ENCODE measurements around the gene XPR1. TPM values are rescaled to one million over a fixed set of nuclear protein-coding genes. Genes with fewer than 3 reads are reported as not detected.
A peak's percentile ranks its signal among the peaks of the same experiment; 100 is the strongest.

Gene XPR1
- total RNA-seq, 1 experiment from 2014 or later = 36.1 TPM

DNA sequence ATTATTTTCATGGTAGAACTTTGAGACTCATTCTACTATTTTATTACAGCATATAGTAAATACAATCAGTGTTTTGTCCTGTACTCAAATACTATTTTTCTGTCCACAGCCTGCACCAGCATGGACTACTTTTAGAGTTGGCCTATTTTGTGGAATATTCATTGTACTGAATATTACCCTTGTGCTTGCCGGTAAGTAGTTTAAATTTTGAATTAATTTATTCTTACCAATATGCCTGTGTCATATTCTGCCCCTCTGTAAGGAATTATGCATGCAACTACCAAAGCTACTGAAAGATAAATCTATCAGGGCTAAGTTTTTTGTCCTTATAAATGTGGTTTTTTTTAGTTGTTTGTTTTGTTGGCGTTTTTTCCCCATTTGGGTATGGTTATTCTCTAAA, 179.5 kb downstream of the XPR1 start:
- in situ Hi-C loops (cut with HindIII; ENCODE audit: low pct_unique_long_range_greater_than_20kb, low sequenced_read_pairs) = no loop called here
- ATAC-seq = no peak

DNA sequence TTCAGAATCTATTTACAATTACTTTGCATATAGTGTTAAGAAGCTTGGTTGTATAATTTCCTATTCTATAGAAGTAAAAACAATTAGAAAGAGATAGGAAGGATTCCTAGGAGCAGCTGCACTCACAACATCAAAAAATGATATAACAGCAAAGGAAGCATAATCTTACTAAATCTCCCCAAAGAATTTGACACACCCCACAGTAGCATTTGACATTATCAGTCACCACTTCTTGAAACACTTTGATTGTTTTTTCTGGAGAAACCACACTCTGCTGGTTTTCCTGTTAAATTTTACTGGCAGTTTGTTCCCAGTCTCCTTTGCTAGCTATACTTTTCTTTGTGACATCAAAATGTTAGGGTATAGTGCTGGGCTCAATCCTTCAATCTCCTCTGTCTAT, 180.1 kb downstream of the XPR1 start:
- Histone ChIP-seq H3K27me3 (ENCODE audit: control insufficient read depth, insufficient read depth, low read length) (no peaks in the 10 kb centered on the region), H3K4me3 (ENCODE audit: low read depth in 2 of 2, low read length in 2 of 2) (no peak overlapping the region), H3K4me1 (ENCODE audit: control insufficient read depth, insufficient read depth, low read length) (no peaks in the 10 kb centered on the region), H3K27ac (ENCODE audit: low read length) (no peak overlapping the region), H3K36me3 (ENCODE audit: control insufficient read depth, insufficient read depth, low read length) (no peaks in the 10 kb centered on the region; the same call in 1 of the 2 replicates), H3K9me3 (ENCODE audit: control insufficient read depth, insufficient read depth, low read depth, low read length) (no peaks in the 10 kb centered on the region)
- BruUV-seq (replicated peaks) = TSS peak; percentile 23
- intact Hi-C loops (cut with micrococcal nuclease; ENCODE audit: unreplicated experiment) (no loop called here), in situ Hi-C loops (cut with HindIII; ENCODE audit: low pct_unique_long_range_greater_than_20kb, low sequenced_read_pairs) (no loop called here)
- POLR2A ChIA-PET = interaction anchor here (0.6 kb wide), 1 partner anchor 10 kb away, joined by 6 read pairs; no protein-coding TSS in a partner anchor
- DNase-seq (ENCODE audit: low read depth, low spot score) (no peak), ATAC-seq (no peak)
- CTCF ChIA-PET = no interaction called here
- TF ChIP-seq POLR2AphosphoS5 (IDR thresholded peaks at IDR 0.05; ENCODE audit: low read depth, low read length) (no peak), TCF7L2 (IDR thresholded peaks at IDR 0.05; ENCODE audit: low read depth, low read length) (no peak), SIN3A (IDR thresholded peaks at IDR 0.05; ENCODE audit: borderline replicate concordance, insufficient read depth, low read depth, low read length) (no peak)
- TF ChIP-seq, protein P1, sequence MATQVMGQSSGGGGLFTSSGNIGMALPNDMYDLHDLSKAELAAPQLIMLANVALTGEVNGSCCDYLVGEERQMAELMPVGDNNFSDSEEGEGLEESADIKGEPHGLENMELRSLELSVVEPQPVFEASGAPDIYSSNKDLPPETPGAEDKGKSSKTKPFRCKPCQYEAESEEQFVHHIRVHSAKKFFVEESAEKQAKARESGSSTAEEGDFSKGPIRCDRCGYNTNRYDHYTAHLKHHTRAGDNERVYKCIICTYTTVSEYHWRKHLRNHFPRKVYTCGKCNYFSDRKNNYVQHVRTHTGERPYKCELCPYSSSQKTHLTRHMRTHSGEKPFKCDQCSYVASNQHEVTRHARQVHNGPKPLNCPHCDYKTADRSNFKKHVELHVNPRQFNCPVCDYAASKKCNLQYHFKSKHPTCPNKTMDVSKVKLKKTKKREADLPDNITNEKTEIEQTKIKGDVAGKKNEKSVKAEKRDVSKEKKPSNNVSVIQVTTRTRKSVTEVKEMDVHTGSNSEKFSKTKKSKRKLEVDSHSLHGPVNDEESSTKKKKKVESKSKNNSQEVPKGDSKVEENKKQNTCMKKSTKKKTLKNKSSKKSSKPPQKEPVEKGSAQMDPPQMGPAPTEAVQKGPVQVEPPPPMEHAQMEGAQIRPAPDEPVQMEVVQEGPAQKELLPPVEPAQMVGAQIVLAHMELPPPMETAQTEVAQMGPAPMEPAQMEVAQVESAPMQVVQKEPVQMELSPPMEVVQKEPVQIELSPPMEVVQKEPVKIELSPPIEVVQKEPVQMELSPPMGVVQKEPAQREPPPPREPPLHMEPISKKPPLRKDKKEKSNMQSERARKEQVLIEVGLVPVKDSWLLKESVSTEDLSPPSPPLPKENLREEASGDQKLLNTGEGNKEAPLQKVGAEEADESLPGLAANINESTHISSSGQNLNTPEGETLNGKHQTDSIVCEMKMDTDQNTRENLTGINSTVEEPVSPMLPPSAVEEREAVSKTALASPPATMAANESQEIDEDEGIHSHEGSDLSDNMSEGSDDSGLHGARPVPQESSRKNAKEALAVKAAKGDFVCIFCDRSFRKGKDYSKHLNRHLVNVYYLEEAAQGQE (IDR thresholded peaks at IDR 0.05; ENCODE audit: insufficient read depth in 1 of 2, low read depth in 2 of 2, low read length in 1 of 2) = no peak
- TF ChIP-seq, protein P2, sequence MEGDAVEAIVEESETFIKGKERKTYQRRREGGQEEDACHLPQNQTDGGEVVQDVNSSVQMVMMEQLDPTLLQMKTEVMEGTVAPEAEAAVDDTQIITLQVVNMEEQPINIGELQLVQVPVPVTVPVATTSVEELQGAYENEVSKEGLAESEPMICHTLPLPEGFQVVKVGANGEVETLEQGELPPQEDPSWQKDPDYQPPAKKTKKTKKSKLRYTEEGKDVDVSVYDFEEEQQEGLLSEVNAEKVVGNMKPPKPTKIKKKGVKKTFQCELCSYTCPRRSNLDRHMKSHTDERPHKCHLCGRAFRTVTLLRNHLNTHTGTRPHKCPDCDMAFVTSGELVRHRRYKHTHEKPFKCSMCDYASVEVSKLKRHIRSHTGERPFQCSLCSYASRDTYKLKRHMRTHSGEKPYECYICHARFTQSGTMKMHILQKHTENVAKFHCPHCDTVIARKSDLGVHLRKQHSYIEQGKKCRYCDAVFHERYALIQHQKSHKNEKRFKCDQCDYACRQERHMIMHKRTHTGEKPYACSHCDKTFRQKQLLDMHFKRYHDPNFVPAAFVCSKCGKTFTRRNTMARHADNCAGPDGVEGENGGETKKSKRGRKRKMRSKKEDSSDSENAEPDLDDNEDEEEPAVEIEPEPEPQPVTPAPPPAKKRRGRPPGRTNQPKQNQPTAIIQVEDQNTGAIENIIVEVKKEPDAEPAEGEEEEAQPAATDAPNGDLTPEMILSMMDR (IDR thresholded peaks at IDR 0.05) = no peak

More for the DNA sequence above, 179.5 kb downstream of the XPR1 start:
- no peaks in the 10 kb centered on the region; the same call in 1 of the 2 replicates for H3K36me3 ChIP-seq (ENCODE audit: control insufficient read depth, insufficient read depth, low read length)
- H3K4me1 ChIP-seq (ENCODE audit: control insufficient read depth, insufficient read depth, low read length) = no peaks in the 10 kb centered on the region
- CTCF ChIA-PET = interaction anchor here (0.5 kb wide), 1 partner anchor 276 kb away, joined by 6 read pairs; no protein-coding TSS in a partner anchor
- DNase-seq (ENCODE audit: low read depth, low spot score) = no peak
- H3K9me3 ChIP-seq (ENCODE audit: control insufficient read depth, insufficient read depth, low read depth, low read length) = no peaks in the 10 kb centered on the region
- POLR2A ChIA-PET = no interaction called here
- no peak overlapping the region for H3K4me3 ChIP-seq (ENCODE audit: low read depth in 2 of 2, low read length in 2 of 2)
- intact Hi-C loops (cut with micrococcal nuclease; ENCODE audit: unreplicated experiment) = no loop called here
- no TSS peak for BruUV-seq (replicated peaks)
- H3K27me3 ChIP-seq (ENCODE audit: control insufficient read depth, insufficient read depth, low read length) = no peaks in the 10 kb centered on the region
- no peak overlapping the region for H3K27ac ChIP-seq (ENCODE audit: low read length)
- TF ChIP-seq TCF7L2 (IDR thresholded peaks at IDR 0.05; ENCODE audit: low read depth, low read length) (no peak), SIN3A (IDR thresholded peaks at IDR 0.05; ENCODE audit: borderline replicate concordance, insufficient read depth, low read depth, low read length) (no peak)
- TF ChIP-seq, protein P1 (IDR thresholded peaks at IDR 0.05; ENCODE audit: insufficient read depth in 1 of 2, low read depth in 2 of 2, low read length in 1 of 2) = no peak
- TF ChIP-seq, protein P2 (IDR thresholded peaks at IDR 0.05) = no peak
